HepG2 (cell line): ENCODE measurements around the gene MSRB3.

ENCODE experiments used
- BHLHE40 ChIP-seq: IDR thresholded peaks from 2 replicates; pipeline ENCODE4 v1.6.1; 2011; ENCODE audit warnings: low read length, improper control_type of control experiment
- ELF4 ChIP-seq: sonication (generic); formaldehyde crosslinking; IDR thresholded peaks from 2 replicates; pipeline ENCODE4 v1.5.0; 2020; ENCODE audit warnings: missing genetic modification reagents, mild to moderate bottlenecking, moderate library complexity, borderline replicate concordance
- FOXA3 ChIP-seq: IDR thresholded peaks from 2 replicates; pipeline ENCODE4 v1.6.1; 2016; ENCODE audit warnings: missing genetic modification reagents, missing compliant biosample characterization
- PTBP1 ChIP-seq: fragments of 200-400 bp; formaldehyde crosslinking; IDR thresholded peaks from 2 replicates; pipeline ENCODE4 v1.6.1; 2018; ENCODE audit warnings: low read length, low read depth; ENCODE audit not compliant: poor library complexity, severe bottlenecking
- SMARCE1 ChIP-seq: fragments of 450-650 bp; IDR thresholded peaks from 2 replicates; pipeline ENCODE4 v1.6.1; 2017; ENCODE audit warnings: borderline replicate concordance
- ZNF263 ChIP-seq: sonication (generic); formaldehyde crosslinking; IDR thresholded peaks from 2 replicates; pipeline ENCODE4 v1.4.0; 2020; ENCODE audit warnings: missing genetic modification reagents
- ZNF460 ChIP-seq: sonication (generic); formaldehyde crosslinking; IDR thresholded peaks from 2 replicates; pipeline ENCODE4 v1.5.1; 2020; ENCODE audit warnings: missing genetic modification reagents, mild to moderate bottlenecking, borderline replicate concordance

DNA sequence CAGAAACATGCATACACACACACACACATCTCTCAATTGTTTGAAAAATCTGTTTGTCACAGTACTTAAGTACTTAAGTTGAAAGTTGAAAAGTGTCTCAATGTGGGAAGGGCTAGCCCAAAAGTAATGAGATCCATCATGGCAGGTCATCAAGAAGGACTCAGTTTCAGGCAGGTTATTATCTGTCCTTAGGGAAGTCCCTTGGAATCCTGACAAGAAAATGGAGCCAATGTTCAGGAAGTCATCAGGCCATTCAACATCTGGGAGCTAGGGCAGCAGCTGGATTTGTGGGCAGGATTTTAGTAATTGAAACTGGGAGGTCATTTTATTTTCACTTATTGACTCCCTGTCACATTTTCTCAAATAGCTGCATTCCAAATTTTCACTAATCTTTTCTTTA lies 56.0 kb downstream of the MSRB3 start:
- TF ChIP-seq ELF4 (CRISPR knock-in tag) = no peak
- no peak for TF ChIP-seq PTBP1
- TF ChIP-seq ZNF263 = no peak
- TF ChIP-seq SMARCE1 = no peak
- TF ChIP-seq BHLHE40 = no peak
- TF ChIP-seq FOXA3 (CRISPR knock-in tag) = no peak
- TF ChIP-seq ZNF460 = no peak
